Mucosa of descending colon (tissue), 3 donors: ENCODE data around the gene PRADC1. TPM values are rescaled to one million over a fixed set of nuclear protein-coding genes. Genes with fewer than 3 reads are reported as not detected.

Source experiments
- ATAC-seq: fragments of 200-7000 bp; cut with Tn5 transposase; one replicate; pipeline ENCODE4 v1.9.1; 2020; ENCODE audit warnings: mild to moderate bottlenecking, moderate library complexity
- DNase-seq, 3 donors: peaks; one replicate each; pipeline ENCODE4 v3.0.0-alpha.2; 2020
- H3K36me3 ChIP-seq: fragments of 200-600 bp; one replicate; pipeline ENCODE4 v1.8.0; 2021; ENCODE audit warnings: low read depth, mild to moderate bottlenecking
- H3K4me1 ChIP-seq: fragments of 200-600 bp; one replicate; pipeline ENCODE4 v1.8.0; 2021; ENCODE audit warnings: low read depth, mild to moderate bottlenecking
- H3K4me3 ChIP-seq: fragments of 200-600 bp; one replicate; pipeline ENCODE4 v1.8.0; 2021; ENCODE audit warnings: mild to moderate bottlenecking
- H3K9me3 ChIP-seq: fragments of 200-600 bp; one replicate; pipeline ENCODE4 v1.8.0; 2021; ENCODE audit warnings: mild to moderate bottlenecking
- intact Hi-C, 2 donors: fragments of 100-400 bp; cut with DNase I in 1 of 2; cut with micrococcal nuclease in 1 of 2; formaldehyde crosslinking; loops; one replicate each; pipeline versions ENCODE4 v1.11.0 to v1.11.1; 2022; cut with DNase I, micrococcal nuclease
- total RNA-seq, 3 donors: library from RNA; stranded (reverse); fragmentation: NEBNext Ultra II Directional in 2 of 3; extraction: Animal tissue kit (Norgen Biotek cat#: 25700) in 2 of 3; gene quantifications; one replicate each; pipeline versions ENCODE4 v1.2.1 to v1.2.4, GENCODE V29; 2021 to 2023
- TF ChIP-seq, protein P1 (sequence below): fragments of 200-600 bp; IDR thresholded peaks from one replicate; pipeline ENCODE4 v1.8.0; 2022; ENCODE audit warnings: antibody characterized with exemption, mild to moderate bottlenecking
- donor health status: DM: no; HTN: no; CAD: no; lungs with moderate emphysema.
- donor health status: DM: no; HTN: no; CAD: no.
- donor health status: DM: no; HTN: yes; CAD: no.

Gene PRADC1
- total RNA-seq, 3 donors from 2014 or later: 30.4 to 37.4 (median 34.6) TPM

DNA sequence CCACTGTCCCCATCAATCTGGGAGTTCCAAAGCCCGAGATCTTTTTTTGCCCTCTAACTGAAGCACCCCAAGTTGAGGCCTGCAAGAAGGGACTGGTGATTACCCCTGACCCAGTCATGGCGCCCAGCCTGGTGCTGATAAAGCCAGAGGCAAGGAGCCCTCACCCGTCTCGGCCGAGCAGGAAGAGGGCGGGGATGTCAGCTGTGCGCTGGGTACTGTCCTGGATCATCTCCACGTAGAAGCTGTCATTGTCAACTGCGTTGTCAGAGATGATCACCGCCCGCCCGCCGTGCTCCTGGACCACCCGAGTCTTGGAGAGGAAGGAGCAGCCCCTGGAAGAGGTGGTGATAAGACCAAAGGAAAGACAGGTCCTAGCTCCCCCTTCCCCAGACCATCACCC lies 4.4 kb downstream of the PRADC1 start:
- Histone ChIP-seq H3K36me3 (no peaks in the 10 kb centered on the region), H3K4me1 (peaks cover 4% of the 10 kb centered on the region), H3K9me3 (no peaks in the 10 kb centered on the region), H3K4me3 (no peak overlapping the region)
- TF ChIP-seq, protein P1, sequence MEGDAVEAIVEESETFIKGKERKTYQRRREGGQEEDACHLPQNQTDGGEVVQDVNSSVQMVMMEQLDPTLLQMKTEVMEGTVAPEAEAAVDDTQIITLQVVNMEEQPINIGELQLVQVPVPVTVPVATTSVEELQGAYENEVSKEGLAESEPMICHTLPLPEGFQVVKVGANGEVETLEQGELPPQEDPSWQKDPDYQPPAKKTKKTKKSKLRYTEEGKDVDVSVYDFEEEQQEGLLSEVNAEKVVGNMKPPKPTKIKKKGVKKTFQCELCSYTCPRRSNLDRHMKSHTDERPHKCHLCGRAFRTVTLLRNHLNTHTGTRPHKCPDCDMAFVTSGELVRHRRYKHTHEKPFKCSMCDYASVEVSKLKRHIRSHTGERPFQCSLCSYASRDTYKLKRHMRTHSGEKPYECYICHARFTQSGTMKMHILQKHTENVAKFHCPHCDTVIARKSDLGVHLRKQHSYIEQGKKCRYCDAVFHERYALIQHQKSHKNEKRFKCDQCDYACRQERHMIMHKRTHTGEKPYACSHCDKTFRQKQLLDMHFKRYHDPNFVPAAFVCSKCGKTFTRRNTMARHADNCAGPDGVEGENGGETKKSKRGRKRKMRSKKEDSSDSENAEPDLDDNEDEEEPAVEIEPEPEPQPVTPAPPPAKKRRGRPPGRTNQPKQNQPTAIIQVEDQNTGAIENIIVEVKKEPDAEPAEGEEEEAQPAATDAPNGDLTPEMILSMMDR: no peak
- intact Hi-C loops: no loop called here
- no peak for ATAC-seq
- no peak for DNase-seq

DNA sequence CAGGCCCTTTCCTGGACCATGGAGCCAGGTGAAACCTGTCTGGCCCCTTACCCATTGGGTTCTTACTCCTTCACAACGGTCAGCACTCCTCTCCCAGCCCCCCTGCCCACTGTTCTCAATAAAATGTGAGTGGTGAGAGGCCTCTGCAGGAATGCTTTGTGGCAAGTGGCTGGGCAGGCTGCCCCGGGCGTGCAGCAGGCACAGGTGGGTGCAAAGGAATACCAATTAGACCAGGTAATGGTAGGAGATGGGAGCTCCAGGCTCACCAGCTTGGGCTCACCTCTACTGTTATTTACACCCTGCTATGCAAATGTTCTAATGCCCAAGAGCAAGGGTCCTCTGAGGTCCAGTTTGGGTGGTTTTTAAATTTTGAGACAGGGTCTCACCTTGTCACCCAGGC lies 6.0 kb downstream of the PRADC1 start:
- no peak overlapping the region for H3K4me3 ChIP-seq
- H3K36me3 ChIP-seq: no peaks in the 10 kb centered on the region
- intact Hi-C loops: no loop called here
- no peaks in the 10 kb centered on the region for H3K4me1 ChIP-seq
- TF ChIP-seq, protein P1: no peak
- no peaks in the 10 kb centered on the region for H3K9me3 ChIP-seq
- no peak for DNase-seq
- ATAC-seq: no peak

DNA sequence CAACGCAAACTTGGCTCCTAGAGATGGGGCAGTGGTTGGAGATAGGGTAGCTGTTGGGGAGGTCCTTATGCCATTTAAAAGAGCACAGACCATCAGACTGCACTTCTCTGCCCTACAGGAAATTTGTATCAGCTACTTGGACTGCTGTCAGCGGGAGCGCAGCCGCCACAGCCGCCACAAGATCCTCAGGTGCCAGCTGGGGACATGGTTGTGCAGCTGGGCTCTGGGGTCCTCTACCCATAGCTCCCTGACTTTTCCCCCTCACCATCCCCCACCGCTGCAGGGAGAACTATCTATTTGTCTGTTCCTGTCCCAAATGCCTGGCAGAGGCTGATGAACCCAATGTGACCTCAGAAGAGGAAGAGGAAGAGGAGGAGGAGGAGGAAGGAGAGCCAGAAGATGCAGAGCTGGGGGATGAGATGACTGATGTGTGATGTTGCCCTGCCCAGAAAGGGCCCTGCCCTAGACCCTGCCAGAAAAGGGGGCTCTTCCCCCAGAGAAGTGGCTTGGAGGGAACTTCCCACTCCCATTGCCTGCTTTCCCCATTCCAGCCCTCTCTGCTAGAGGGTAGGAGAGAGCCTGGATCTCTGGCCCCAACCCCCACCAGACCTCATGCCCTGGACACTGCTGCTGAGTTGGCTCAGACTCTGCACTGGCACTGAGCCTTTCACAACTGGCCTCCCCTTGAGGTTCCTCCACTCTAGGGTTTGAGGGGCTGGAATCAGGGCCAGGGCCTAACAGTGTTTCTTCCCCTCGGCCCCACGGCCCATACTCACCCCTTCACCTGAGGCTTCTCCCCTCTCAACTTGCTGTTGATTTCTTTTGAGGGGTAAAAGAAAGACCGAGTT lies 7.3 kb downstream of the PRADC1 start:
- ATAC-seq: peak; percentile 20
- Histone ChIP-seq H3K4me3 (no peak overlapping the region), H3K36me3 (no peaks in the 10 kb centered on the region), H3K9me3 (no peaks in the 10 kb centered on the region), H3K4me1 (no peaks in the 10 kb centered on the region)
- intact Hi-C loops: no loop called here
- no peak for DNase-seq
- TF ChIP-seq, protein P1: no peak

DNA sequence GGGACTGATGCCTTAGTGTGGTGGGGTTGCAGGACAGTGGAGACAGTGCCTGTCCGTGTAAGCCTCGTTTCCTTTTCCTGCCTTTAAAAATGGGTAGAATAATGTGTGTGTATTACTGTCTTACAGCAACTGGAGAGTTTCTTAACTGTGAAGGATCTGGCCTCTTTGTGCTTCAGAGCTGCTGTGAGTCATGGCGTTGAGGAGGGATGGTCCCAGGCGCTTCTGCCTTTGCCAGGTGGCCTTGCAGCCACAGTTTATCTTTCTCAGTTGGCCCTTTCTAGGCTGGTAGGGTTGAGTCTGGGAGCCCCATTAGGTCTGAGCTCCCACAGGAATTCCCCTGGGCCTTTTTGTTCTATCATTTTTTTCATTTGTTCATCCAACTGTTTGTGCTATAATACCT lies 9.2 kb downstream of the PRADC1 start:
- no peaks in the 10 kb centered on the region for H3K36me3 ChIP-seq
- TF ChIP-seq, protein P1: no peak
- DNase-seq (no peak), ATAC-seq (no peak)
- H3K4me1 ChIP-seq: no peaks in the 10 kb centered on the region
- no peak overlapping the region for H3K4me3 ChIP-seq
- intact Hi-C loops: no loop called here
- H3K9me3 ChIP-seq: no peaks in the 10 kb centered on the region

DNA sequence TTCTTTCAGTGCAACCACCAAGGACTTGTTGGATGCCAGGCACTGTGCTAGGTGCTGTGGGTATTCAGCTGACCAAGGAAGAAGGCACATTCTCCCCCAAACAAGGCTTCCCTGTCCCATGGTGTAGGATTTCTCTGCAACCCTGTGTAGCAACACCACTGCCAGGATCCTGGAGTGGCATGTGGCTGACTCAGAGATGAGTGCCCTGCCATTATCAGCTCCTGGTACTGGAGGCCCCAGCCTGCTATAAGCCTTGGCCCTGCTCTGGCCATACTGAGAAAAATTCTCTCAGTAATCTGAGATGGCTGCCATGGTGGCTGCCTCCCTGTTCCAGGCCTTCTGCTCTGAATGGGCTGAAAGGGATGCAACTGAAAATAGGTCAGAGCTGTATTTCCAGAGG lies 14.7 kb downstream of the PRADC1 start:
- ATAC-seq (no peak), DNase-seq (no peak)
- TF ChIP-seq, protein P1: no peak
- Histone ChIP-seq H3K4me1 (peaks cover 10% of the 10 kb centered on the region), H3K4me3 (no peak overlapping the region), H3K36me3 (no peaks in the 10 kb centered on the region), H3K9me3 (no peaks in the 10 kb centered on the region)
- intact Hi-C loops: no loop called here
